GM08714 (cell line): ENCODE results near the gene PCTP.

ENCODE experiments used
- H3K4me3 ChIP-seq: fragments of 200-500 bp; sonication (Bioruptor generic); 2 replicates; pipeline ENCODE4 v1.5.1; 2014; ENCODE audit warnings: mild to moderate bottlenecking, low read length, inconsistent platforms
- ZNF274 ChIP-seq: IDR thresholded peaks from 2 replicates; pipeline ENCODE4 v1.6.1; 2012; ENCODE audit warnings: mild to moderate bottlenecking, low read depth, low read length

Gene PCTP

DNA sequence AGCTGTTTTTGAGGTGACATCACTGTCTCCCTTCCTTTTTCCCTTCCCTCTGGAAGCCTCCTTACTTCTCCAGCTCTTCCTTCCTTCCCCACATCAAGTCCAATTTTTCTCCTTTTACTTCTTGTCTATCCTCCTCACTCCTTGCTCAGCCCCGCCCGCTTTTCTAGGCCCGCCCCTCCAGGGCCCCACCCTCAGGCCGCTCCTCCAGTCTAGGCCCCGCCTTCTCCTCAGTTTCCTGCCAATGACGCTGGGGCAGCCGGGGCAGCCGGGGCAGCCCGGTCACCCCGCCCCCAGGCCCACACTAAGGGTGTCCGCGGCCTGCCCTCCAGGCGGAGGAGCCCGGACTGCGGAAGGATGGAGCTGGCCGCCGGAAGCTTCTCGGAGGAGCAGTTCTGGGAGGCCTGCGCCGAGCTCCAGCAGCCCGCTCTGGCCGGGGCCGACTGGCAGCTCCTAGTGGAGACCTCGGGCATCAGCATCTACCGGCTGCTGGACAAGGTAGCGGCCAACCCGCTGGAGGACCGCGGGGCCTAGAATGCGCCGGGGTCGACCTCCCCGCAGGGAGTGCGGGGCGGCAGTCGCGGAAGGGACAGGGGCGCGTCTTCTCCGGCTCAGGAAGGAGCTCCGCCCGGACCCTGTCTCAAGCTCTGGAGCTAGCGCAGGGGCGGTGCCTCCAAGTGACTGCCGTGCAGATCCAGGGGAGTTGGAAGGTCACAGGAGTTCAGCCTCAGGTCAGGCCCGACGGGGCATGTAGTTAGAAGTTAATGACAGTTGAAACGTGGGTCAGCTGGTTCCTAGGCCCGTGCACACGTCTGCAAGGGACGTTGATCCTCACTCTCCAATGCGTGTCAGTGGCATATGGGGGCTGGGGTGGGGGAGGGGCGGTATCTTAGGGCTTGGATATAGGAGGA is at the start of gene PCTP:
PCTP (plus strand) TSS at position 302 of the 908 bp plus-strand sequence; CDS start at position 355, 53 bp downstream.
- H3K4me3 ChIP-seq = peak within 1 kb of the TSS; percentile 68
- no peak for TF ChIP-seq ZNF274

DNA sequence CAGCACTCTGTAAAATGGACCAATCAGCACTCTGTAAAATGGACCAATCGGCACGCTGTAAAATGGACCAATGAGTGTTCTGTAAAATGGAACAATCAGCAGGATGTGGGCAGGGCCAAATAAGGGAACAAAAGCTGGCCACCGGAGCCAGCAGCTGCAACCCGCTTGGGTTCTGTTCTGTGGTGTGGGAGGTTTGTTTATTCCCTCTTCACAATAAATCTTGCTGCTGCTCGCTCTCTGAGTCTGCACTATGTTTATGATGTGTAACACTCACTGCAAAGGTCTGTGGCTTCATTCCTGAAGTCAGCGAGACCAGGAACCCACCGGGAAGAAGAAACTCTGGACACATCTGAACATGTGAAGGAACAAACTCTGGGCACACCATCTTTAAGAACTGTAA is 48.7 kb upstream of the PCTP start:
- no peak for TF ChIP-seq ZNF274
- no peak overlapping the region for H3K4me3 ChIP-seq

DNA sequence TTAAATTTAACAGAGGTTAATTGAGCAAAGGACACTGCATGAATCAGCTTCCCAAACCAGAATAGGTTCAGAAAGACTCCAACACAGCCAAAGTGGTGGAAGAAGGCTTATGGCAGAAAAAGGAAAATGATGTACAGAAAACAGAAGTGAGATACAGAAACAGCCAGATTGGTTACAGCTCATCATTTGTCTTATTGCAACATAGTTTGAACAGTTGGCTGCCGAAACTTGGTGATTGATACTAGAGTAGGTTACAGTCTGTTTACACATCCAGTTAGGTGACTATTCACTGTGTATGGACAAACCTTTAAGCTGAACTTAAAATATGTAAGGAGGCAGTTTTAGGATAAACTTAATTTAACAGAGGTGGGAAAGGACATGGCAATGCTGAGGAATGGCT is 46.5 kb upstream of the PCTP start:
- TF ChIP-seq ZNF274 = no peak
- no peak overlapping the region for H3K4me3 ChIP-seq

DNA sequence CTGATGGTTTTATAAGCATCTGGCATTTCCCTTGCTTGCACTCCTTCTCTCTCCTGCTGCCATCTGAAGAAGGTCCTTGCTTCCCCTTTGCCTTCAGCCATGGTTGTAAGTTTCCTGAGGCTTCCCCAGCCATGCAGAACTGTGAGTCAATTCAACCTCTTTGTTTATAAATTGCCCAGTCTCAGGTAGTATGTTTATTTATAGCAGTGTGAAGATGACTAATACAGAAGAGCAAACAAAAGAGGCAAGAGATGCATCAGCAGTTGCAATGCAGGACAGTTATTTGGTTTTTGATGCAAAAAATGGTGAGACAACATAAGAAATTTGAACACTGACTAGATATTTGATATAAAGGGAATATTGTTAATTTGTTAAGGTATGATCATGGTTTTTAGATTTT is 45.0 kb upstream of the PCTP start:
- no peak for TF ChIP-seq ZNF274
- H3K4me3 ChIP-seq = no peak overlapping the region

GRCh38 chr17:55706808-55707773 is 43.8 kb upstream of the PCTP start:
- TF ChIP-seq ZNF274 = no peak
- no peak overlapping the region for H3K4me3 ChIP-seq

GRCh38 chr17:55708175-55708974 is 42.5 kb upstream of the PCTP start:
- no peak for TF ChIP-seq ZNF274
- H3K4me3 ChIP-seq = no peak overlapping the region

DNA sequence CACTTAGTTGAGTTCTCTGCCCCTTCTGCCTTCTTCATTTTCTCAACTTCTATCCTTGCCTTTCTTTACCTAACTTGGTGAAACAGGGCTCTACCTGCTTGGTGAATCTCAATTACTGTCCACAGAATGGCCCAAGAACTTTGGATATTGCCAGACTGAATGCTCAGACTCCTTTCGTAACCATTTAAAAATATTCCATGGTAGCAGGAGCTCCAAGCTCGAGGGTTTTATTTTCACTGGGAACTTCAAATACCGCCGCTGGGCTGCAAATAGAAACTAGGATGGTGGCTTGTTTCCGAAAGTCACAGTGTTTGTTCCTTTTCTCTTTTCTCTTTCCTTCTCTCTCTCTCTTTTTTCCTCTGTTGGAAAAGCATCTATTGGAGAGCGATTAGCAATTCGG is 41.4 kb upstream of the PCTP start:
- TF ChIP-seq ZNF274 = no peak
- no peak overlapping the region for H3K4me3 ChIP-seq

DNA sequence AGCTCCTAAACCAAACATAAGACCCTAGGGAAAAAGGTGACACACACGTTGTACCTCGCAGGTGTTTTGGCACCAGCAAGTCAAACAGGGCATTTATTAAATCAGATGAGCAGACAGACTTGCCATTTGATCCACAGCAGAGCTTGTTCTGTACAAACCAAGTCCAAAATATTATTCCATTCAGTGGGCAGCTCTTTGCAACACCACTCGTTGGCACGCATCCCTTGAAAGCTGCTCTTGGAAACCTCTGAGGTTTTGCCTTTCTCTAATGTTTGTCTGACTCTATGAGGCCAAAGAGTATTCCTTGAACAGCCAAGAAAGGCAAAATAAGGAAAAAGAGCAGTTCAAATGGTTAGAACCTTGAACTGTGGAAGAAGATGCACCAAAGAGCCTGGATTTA is 40.9 kb upstream of the PCTP start:
- no peak for TF ChIP-seq ZNF274
- H3K4me3 ChIP-seq = no peak overlapping the region

- no peak for TF ChIP-seq ZNF274
- H3K4me3 ChIP-seq = no peak overlapping the region
Measured at GRCh38 chr17:55710410-55710809, 40.4 kb upstream of the PCTP start.

GRCh38 chr17:55710829-55711496 is 39.9 kb upstream of the PCTP start:
- no peak overlapping the region for H3K4me3 ChIP-seq
- TF ChIP-seq ZNF274 = no peak

GRCh38 chr17:55717432-55717831 is 33.4 kb upstream of the PCTP start:
- TF ChIP-seq ZNF274 = no peak
- no peak overlapping the region for H3K4me3 ChIP-seq

DNA sequence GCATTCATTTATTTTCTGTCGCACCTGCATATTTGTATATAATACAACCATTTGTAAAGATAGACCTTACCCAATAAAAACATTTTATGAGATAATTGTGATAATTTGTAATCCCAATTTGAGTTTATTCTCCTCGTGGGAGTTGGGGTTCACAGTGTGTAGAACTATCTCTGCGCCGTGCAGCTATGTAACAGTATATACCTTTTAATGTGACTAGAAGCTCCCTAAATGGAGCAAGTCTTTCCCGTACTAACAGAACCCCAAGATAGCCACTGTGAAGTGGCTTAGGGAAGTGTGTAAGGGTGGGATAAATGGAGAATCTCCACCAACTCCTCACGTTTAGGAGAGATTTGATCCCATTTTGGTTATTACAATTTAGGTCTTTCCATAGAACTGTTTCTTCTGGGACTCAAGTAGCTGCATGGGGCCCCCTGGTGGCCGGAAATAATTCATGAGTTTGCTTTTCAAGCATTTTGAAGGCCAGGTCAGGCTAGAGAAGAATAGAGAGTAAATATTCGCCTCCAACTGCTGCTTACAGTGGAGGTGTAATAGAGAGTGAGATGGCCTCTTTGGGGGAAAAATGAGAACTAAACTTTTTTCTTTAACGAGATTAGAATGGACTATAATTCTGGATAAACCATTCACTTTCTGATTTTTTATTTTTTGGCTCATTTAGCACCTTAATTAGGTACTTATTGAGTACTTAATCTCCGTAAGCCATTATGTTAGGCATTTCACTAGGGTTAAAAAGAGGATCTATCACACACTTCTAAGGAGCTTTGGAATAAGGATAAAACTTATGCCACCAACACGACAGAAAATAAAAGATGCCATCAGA is 32.7 kb upstream of the PCTP start:
- no peak overlapping the region for H3K4me3 ChIP-seq
- TF ChIP-seq ZNF274 = no peak
